Endometrium (tissue), 2 donors: Measurements from ENCODE around the gene DST.

ENCODE experiments used
- FAIRE-seq: peaks from 2 replicates; lab custom pipeline; 2012; peaks lifted over from hg19 to GRCh38; lab: Jason Lieb, UNC
- donor health status: control.
- donor health status: control.

DST gene

GRCh38 chr6:56620229-56620868 is 22.3 kb downstream of the DST start:
- no peak for FAIRE-seq

GRCh38 chr6:56618050-56618449 is 24.6 kb downstream of the DST start:
- FAIRE-seq, result no peak

GRCh38 chr6:56616967-56617366 is 25.7 kb downstream of the DST start:
- no peak for FAIRE-seq

- FAIRE-seq, result no peak
Observed at GRCh38 chr6:56613247-56613851, 29.3 kb downstream of the DST start.

- FAIRE-seq, result no peak
Observed at GRCh38 chr6:56608332-56608731, 34.4 kb downstream of the DST start.

GRCh38 chr6:56607111-56607752 is 35.5 kb downstream of the DST start:
- no peak for FAIRE-seq

GRCh38 chr6:56605435-56605834 is 37.3 kb downstream of the DST start:
- FAIRE-seq, result no peak

- no peak for FAIRE-seq
Observed at GRCh38 chr6:56604186-56604585, 38.5 kb downstream of the DST start.

GRCh38 chr6:56601390-56601789 is 41.3 kb downstream of the DST start:
- no peak for FAIRE-seq

- no peak for FAIRE-seq
Observed at GRCh38 chr6:56595490-56596122, 47.1 kb downstream of the DST start.

GRCh38 chr6:56594699-56595098 is 48.0 kb downstream of the DST start:
- no peak for FAIRE-seq

GRCh38 chr6:56593801-56594318 is 48.8 kb downstream of the DST start:
- FAIRE-seq, result no peak

- no peak for FAIRE-seq
Observed at GRCh38 chr6:56582236-56582635, 60.5 kb downstream of the DST start.

- FAIRE-seq, result no peak
Observed at GRCh38 chr6:56581296-56581925, 61.3 kb downstream of the DST start.

GRCh38 chr6:56580271-56580670 is 62.4 kb downstream of the DST start:
- FAIRE-seq, result no peak

GRCh38 chr6:56579155-56579851 is 63.4 kb downstream of the DST start:
- FAIRE-seq, result no peak

GRCh38 chr6:56575736-56576135 is 67.0 kb downstream of the DST start:
- FAIRE-seq, result no peak

- no peak for FAIRE-seq
Observed at GRCh38 chr6:56574292-56574691, 68.4 kb downstream of the DST start.

- no peak for FAIRE-seq
Observed at GRCh38 chr6:56573624-56574023, 69.1 kb downstream of the DST start.

GRCh38 chr6:56572788-56573471 is 69.8 kb downstream of the DST start:
- FAIRE-seq, result no peak

GRCh38 chr6:56571605-56572004 is 71.1 kb downstream of the DST start:
- peak; percentile 26 for FAIRE-seq
